Nephron progenitor cell (in vitro differentiated cells): ENCODE results near the gene SOCS7.

ENCODE experiments used
- DNase-seq: peaks from one replicate; pipeline ENCODE4 v3.0.0; 2021
- H3K27ac Mint-ChIP-seq: 2 replicates; pipeline ENCODE4 v1.8.0; 2021; ENCODE audit warnings: mild to moderate bottlenecking, moderate library complexity, mixed read lengths
- H3K27me3 Mint-ChIP-seq: 2 replicates; pipeline ENCODE4 v1.8.0; 2021; ENCODE audit warnings: mild to moderate bottlenecking, low read depth, mixed read lengths; ENCODE audit not compliant: poor library complexity
- H3K36me3 Mint-ChIP-seq: 2 replicates; pipeline ENCODE4 v1.8.0; 2021; ENCODE audit warnings: low read depth, mixed read lengths
- H3K4me1 Mint-ChIP-seq: 2 replicates; pipeline ENCODE4 v1.8.0; 2021; ENCODE audit warnings: mixed read lengths
- H3K4me3 Mint-ChIP-seq: 2 replicates; pipeline ENCODE4 v1.8.0; 2021; ENCODE audit warnings: mild to moderate bottlenecking, moderate library complexity, mixed read lengths
- H3K9me3 Mint-ChIP-seq: 2 replicates; pipeline ENCODE4 v1.8.0; 2021; ENCODE audit warnings: mild to moderate bottlenecking, moderate library complexity, mixed read lengths
- TF ChIP-seq, protein P1 (sequence below): fragments of 200-600 bp; sonication (generic); IDR thresholded peaks from 2 replicates; pipeline ENCODE4 v1.5.0; 2021; ENCODE audit warnings: antibody characterized with exemption

SOCS7 gene

DNA sequence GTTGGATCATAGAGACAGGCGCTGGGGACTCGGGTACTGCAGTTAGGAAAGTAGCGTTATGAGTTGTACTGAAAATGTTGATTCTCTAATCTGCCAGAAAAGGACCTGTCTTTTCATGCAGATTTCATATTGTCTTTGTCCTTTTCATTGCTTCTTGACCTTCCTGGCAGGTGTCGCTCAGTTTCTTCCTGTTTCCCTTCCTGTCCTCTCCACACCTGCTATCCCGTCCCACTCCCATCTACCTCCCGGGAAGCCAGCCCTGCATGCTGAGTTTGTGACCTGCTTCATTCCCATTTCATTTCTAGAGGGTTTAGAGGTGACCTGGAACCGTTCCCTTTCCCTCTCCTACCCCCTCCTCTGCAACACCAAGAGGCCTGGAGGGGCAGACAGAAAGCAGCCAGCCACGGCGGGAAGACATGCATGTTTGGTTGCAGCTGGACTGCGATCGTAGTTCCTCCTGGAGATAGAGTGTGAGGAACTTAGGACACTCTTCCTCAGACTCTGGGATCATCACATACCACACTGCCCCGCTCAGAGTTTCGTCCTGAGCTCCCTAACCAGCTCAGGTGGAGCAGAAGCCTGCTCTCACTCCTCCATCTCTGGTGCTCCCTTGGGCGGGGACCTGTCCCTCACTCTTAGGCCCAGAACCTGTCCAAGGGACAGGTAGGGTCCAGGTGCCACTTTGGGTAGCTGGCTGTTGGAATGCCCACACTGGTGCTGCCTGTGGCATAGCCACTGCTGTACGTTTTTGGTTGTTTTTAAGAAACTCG is 52.7 kb downstream of the SOCS7 start:
- Mint-ChIP-seq H3K4me1 (peaks cover 28% of the 10 kb centered on the region), H3K27me3 (peaks cover 3% of the 10 kb centered on the region), H3K4me3 (no peak overlapping the region), H3K9me3 (no peaks in the 10 kb centered on the region), H3K36me3 (peaks cover 26% of the 10 kb centered on the region), H3K27ac (no peak overlapping the region)
- DNase-seq = no peak
- TF ChIP-seq, protein P1, sequence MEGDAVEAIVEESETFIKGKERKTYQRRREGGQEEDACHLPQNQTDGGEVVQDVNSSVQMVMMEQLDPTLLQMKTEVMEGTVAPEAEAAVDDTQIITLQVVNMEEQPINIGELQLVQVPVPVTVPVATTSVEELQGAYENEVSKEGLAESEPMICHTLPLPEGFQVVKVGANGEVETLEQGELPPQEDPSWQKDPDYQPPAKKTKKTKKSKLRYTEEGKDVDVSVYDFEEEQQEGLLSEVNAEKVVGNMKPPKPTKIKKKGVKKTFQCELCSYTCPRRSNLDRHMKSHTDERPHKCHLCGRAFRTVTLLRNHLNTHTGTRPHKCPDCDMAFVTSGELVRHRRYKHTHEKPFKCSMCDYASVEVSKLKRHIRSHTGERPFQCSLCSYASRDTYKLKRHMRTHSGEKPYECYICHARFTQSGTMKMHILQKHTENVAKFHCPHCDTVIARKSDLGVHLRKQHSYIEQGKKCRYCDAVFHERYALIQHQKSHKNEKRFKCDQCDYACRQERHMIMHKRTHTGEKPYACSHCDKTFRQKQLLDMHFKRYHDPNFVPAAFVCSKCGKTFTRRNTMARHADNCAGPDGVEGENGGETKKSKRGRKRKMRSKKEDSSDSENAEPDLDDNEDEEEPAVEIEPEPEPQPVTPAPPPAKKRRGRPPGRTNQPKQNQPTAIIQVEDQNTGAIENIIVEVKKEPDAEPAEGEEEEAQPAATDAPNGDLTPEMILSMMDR = no peak

DNA sequence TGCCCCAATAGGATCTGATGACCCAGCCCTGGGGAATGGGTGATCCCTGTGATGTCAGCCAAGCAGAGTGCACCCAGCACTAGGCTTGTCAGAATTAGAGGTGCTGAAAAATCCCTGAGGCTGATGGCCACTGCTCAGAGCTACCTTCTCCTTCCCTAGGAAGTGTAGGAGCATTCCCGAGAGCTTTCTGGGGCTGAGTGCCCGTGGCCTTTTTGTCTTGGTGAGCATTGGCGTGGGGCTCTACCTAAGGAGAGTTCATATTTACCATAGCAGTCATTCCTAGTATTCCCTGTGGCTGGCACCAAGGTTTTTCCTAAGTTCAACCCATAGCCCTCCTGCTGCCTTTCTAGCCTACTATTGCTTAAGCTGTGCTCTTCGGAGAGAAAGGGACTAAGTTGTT is 54.0 kb downstream of the SOCS7 start:
- no peak for DNase-seq
- Mint-ChIP-seq H3K4me3 (no peak overlapping the region), H3K36me3 (peaks cover 13% of the 10 kb centered on the region), H3K4me1 (peaks cover 19% of the 10 kb centered on the region), H3K9me3 (no peaks in the 10 kb centered on the region), H3K27me3 (peaks cover 3% of the 10 kb centered on the region), H3K27ac (no peak overlapping the region)
- TF ChIP-seq, protein P1 = no peak

DNA sequence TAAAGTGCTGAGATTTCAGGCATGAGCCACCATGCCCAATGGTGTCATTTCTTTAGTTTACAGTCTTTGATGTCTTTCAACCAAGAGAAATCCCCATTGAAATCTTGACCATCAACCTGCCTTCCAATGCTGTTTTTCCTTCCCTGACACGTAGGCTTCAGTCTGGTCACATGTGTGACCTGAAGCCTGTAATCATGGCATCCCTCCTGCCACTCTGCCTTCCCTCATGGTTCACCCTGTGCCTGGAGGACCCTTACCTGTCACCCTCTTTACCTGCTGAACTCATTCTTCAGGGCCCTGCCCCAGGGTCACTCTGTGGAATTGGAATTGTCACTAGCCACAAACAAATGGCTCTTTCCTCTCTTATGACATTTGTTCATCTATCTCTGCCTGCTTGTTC is 58.6 kb downstream of the SOCS7 start:
- H3K4me1 Mint-ChIP-seq = peaks cover 9% of the 10 kb centered on the region
- no peak for DNase-seq
- no peak overlapping the region for H3K4me3 Mint-ChIP-seq
- peaks cover 11% of the 10 kb centered on the region for H3K27me3 Mint-ChIP-seq
- TF ChIP-seq, protein P1 = no peak
- H3K36me3 Mint-ChIP-seq = no peaks in the 10 kb centered on the region
- no peaks in the 10 kb centered on the region for H3K9me3 Mint-ChIP-seq
- no peak overlapping the region for H3K27ac Mint-ChIP-seq

- H3K27ac Mint-ChIP-seq = no peak overlapping the region
- H3K9me3 Mint-ChIP-seq = no peaks in the 10 kb centered on the region
- DNase-seq = no peak
- H3K4me3 Mint-ChIP-seq = peak overlapping the region; percentile 61
- no peaks in the 10 kb centered on the region for H3K36me3 Mint-ChIP-seq
- TF ChIP-seq, protein P1 = no peak
- peaks cover 36% of the 10 kb centered on the region for H3K4me1 Mint-ChIP-seq
- peaks cover 50% of the 10 kb centered on the region for H3K27me3 Mint-ChIP-seq
Observed at GRCh38 chr17:38415250-38416194, 63.9 kb downstream of the SOCS7 start.

DNA sequence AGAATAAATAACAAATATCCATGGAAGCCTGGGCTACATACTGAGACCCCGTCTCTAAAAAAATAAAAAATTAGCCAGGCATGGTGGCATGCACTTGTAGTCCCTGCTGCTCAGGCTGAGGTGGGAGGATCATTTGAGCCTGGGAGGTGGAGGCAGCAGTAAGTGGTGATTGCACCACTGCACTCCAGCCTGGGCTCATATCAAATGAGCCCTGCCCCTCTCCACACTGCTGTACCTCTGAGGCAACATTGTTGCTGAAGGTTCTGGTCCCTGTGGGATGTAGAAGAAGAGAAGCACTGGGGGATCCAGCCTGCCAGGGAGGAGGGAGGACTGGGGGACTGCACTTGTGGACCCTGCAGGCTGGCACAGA is 65.2 kb downstream of the SOCS7 start:
- H3K27ac Mint-ChIP-seq = no peak overlapping the region
- no peak for DNase-seq
- H3K4me3 Mint-ChIP-seq = no peak overlapping the region
- TF ChIP-seq, protein P1 = no peak
- H3K9me3 Mint-ChIP-seq = no peaks in the 10 kb centered on the region
- H3K27me3 Mint-ChIP-seq = peaks cover 61% of the 10 kb centered on the region
- H3K4me1 Mint-ChIP-seq = peaks cover 43% of the 10 kb centered on the region
- no peaks in the 10 kb centered on the region for H3K36me3 Mint-ChIP-seq
